SH-SY5Y (cell line): ENCODE results near the gene UNC45A.

Source experiments
- GATA2 ChIP-seq: IDR thresholded peaks from 2 replicates; pipeline ENCODE4 v1.6.1; 2011; ENCODE audit warnings: mild to moderate bottlenecking, low read depth, low read length
- GATA3 ChIP-seq: IDR thresholded peaks from 2 replicates; pipeline ENCODE4 v1.6.1; 2011; ENCODE audit warnings: low read depth, mild to moderate bottlenecking, low read length, moderate library complexity

- TF ChIP-seq GATA2 (no peak), GATA3 (no peak)
Observed at GRCh38 chr15:90914305-90915080, 20.6 kb upstream of the UNC45A start.
